ENCODE measurements around the gene SYCN. TPM values are rescaled to one million over a fixed set of nuclear protein-coding genes. Genes with fewer than 3 reads are reported as not detected.

SYCN gene
- total RNA-seq, 3 donors from 2014 or later: not detected

- TF ChIP-seq CTCF (IDR thresholded peaks at IDR 0.05): no peak
- Histone ChIP-seq H3K9me3 (no peaks in the 10 kb centered on the region), H3K36me3 (ENCODE audit: low read depth) (peaks cover 3% of the 10 kb centered on the region), H3K4me3 (no peak overlapping the region), H3K4me1 (ENCODE audit: low read depth) (no peaks in the 10 kb centered on the region)
- DNase-seq (no peak), ATAC-seq (no peak)
- intact Hi-C loops (cut with DNase I, micrococcal nuclease): no loop called here
Measured at GRCh38 chr19:39180749-39181148, 23.3 kb downstream of the SYCN start.

DNA sequence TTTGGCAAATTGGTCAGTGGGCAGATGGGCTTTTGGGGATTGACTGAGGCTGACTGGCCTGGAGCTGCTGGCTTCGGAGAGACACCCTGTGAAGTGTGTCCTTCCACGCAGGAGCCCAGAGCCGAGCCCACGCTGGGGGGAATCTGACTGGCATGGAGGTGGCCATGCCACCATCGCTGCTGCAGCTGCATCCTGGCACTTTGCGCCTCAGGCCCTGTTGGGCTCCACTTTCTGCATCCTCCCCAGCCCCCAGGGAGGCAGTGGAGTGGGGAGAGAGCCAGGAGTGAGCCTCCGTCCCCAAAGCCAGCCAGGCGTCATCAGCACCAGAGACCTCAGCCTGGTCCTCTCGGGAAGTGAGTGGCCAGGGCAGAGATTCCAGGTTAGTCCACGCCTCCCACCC is 24.3 kb downstream of the SYCN start:
- Histone ChIP-seq H3K36me3 (ENCODE audit: low read depth) (peaks cover 3% of the 10 kb centered on the region), H3K4me3 (no peak overlapping the region), H3K9me3 (no peaks in the 10 kb centered on the region), H3K4me1 (ENCODE audit: low read depth) (no peaks in the 10 kb centered on the region)
- DNase-seq (no peak), ATAC-seq (no peak)
- intact Hi-C loops (cut with DNase I, micrococcal nuclease): no loop called here
- TF ChIP-seq CTCF (IDR thresholded peaks at IDR 0.05): no peak

DNA sequence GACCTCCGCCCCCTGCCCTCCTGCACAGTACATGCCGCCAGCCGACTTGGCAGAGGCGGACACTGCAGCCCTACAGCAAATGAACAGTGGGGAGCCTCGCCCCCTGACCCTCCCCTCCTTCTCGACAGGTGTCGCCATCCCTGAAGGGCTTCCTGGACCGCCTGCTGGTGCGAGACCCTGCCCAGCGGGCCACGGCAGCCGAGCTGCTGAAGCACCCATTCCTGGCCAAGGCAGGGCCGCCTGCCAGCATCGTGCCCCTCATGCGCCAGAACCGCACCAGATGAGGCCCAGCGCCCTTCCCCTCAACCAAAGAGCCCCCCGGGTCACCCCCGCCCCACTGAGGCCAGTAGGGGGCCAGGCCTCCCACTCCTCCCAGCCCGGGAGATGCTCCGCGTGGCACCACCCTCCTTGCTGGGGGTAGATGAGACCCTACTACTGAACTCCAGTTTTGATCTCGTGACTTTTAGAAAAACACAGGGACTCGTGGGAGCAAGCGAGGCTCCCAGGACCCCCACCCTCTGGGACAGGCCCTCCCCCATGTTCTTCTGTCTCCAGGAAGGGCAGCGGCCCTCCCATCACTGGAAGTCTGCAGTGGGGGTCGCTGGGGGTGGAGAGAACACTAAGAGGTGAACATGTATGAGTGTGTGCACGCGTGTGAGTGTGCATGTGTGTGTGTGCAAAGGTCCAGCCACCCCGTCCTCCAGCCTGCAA is 25.6 kb downstream of the SYCN start:
- intact Hi-C loops (cut with DNase I, micrococcal nuclease): no loop called here
- DNase-seq (no peak), ATAC-seq (no peak)
- no peak for TF ChIP-seq CTCF (IDR thresholded peaks at IDR 0.05)
- Histone ChIP-seq H3K4me3 (no peak overlapping the region), H3K36me3 (ENCODE audit: low read depth) (peaks cover 3% of the 10 kb centered on the region), H3K9me3 (no peaks in the 10 kb centered on the region), H3K4me1 (ENCODE audit: low read depth) (no peaks in the 10 kb centered on the region)

DNA sequence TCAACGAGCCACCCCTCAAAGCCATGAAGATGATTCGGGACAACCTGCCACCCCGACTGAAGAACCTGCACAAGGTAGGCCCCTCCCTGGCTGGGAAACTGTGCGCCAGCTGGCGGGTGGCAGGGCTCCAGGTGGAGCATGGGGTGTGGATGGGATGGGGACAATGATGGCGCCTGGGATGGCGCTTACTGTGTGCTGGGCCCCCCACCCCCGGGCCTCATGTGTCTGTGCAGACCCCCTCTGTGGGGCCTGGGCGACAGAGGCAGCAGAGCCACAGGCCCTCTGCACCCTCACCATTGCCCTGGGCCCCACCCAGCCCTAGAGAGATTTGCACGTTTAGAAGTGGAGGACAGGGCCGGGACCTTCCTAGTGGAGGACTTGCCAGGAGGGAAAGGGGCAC is 26.3 kb downstream of the SYCN start:
- Histone ChIP-seq H3K36me3 (ENCODE audit: low read depth) (peaks cover 3% of the 10 kb centered on the region), H3K4me3 (no peak overlapping the region), H3K4me1 (ENCODE audit: low read depth) (no peaks in the 10 kb centered on the region), H3K9me3 (no peaks in the 10 kb centered on the region)
- intact Hi-C loops (cut with DNase I, micrococcal nuclease): no loop called here
- no peak for ATAC-seq
- DNase-seq: no peak
- no peak for TF ChIP-seq CTCF (IDR thresholded peaks at IDR 0.05)

DNA sequence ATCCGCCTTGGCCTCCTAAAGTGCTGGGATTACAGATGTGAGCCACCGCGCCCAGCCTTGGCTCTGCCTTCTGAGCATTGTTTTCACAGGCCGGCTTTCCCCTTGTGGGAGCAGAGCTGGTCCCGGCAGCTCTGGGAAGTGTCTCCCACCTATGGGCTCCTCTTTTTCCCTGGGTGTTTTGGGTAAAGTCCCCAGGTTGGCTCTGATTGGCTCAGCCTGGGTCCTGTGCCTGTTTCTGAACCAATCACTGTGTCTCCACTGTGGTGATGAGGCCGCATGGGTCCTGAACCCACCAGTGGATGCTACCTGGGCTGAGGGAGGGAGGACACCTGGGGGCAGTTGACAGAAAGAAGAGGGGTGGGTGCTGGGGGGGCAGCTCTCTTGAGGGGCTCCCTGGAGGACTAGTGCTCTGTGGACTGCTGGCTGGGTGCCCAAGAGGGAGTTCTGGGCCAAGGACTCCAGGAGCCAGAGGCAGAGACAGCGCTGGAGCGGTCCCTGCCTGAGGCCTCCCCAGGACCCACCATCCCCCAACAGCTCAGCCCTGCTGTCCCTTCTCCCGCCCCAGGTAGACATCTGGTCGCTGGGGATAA is 26.9 kb downstream of the SYCN start:
- Histone ChIP-seq H3K36me3 (ENCODE audit: low read depth) (peaks cover 3% of the 10 kb centered on the region), H3K4me3 (no peak overlapping the region), H3K9me3 (no peaks in the 10 kb centered on the region), H3K4me1 (ENCODE audit: low read depth) (no peaks in the 10 kb centered on the region)
- no peak for DNase-seq
- ATAC-seq: no peak
- intact Hi-C loops (cut with DNase I, micrococcal nuclease): no loop called here
- TF ChIP-seq CTCF (IDR thresholded peaks at IDR 0.05): no peak

Measured in mucosa of descending colon (tissue), 3 donors.